K562 (cell line): ENCODE measurements around the gene C16orf90. TPM values are rescaled to one million over a fixed set of nuclear protein-coding genes. Genes with fewer than 3 reads are reported as not detected.

Experiments
- ATAC-seq: fragments of 200-7000 bp; cut with Tn5 transposase; 3 replicates; pipeline ENCODE4 v1.9.1; 2020; ENCODE audit warnings: moderate library complexity
- BruUV-seq: library from RNA; stranded (reverse); fragments of 400-500 nt; replicated peaks from 2 replicates; lab custom pipeline; 2021; lab: Mats Ljungman, UMichigan
- CTCF ChIA-PET: fragments of 300-600 bp; formaldehyde crosslinking; extraction: SDS; loops from one replicate; lab custom pipeline; 2021; ENCODE audit warnings: low intra/inter-chr PET ratio; lab: Yijun Ruan, JAX
- POLR2A ChIA-PET: fragments of 300-600, 350-650 bp; sonication (Branson Sonifier 250); formaldehyde crosslinking; extraction: SDS; loops from one replicate; lab custom pipeline; 2021; ENCODE audit warnings: antibody characterized with exemption, inconsistent platforms; lab: Yijun Ruan, JAX
- DNase-seq, 4 experiments: peaks; one replicate each; pipeline versions ENCODE4 v3.0.0 to v3.0.0-alpha.2; 2011 to 2018; ENCODE audit warnings: low spot score in 3 of 4, mixed read lengths in 3 of 4; ENCODE audit errors: extremely low read depth in 1 of 4
- FAIRE-seq: peaks from 2 replicates; lab custom pipeline; 2011; peaks lifted over from hg19 to GRCh38; lab: Jason Lieb, UNC
- H2AFZ ChIP-seq: 2 replicates; pipeline ENCODE4 v1.6.0; 2011; ENCODE audit warnings: low read depth, low read length, control low read depth, inconsistent platforms
- H3K27ac ChIP-seq: fragments of 200-600 bp; 3 replicates; pipeline ENCODE4 v1.8.0; 2011; ENCODE audit warnings: low read depth, mild to moderate bottlenecking, control low read depth, inconsistent platforms, low read length, moderate library complexity, mixed read lengths; ENCODE audit errors: extremely low read depth
- H3K27me3 ChIP-seq, 2 experiments: fragments of 300-600 bp in 1 of 2; 2 replicates in 1 of 2; 3 replicates in 1 of 2; pipeline versions ENCODE4 v1.6.0 to v1.8.0; 2011; ENCODE audit warnings: inconsistent platforms in 2 of 2, low read length in 2 of 2, mild to moderate bottlenecking in 1 of 2, mixed read lengths in 1 of 2, moderate library complexity in 1 of 2; ENCODE audit not compliant: control insufficient read depth in 2 of 2, insufficient read depth in 2 of 2
- H3K36me3 ChIP-seq: fragments of 300-600 bp; 3 replicates; pipeline ENCODE4 v1.8.0; 2011; ENCODE audit warnings: mild to moderate bottlenecking, low read length, inconsistent platforms; ENCODE audit not compliant: control insufficient read depth, insufficient read depth
- H3K4me1 ChIP-seq, 2 experiments: fragments of 200-600 bp in 1 of 2; replicated peaks in 1 of 2; 2 replicates in 1 of 2; 3 replicates in 1 of 2; pipeline versions ENCODE4 v1.5.1 to v1.8.0; 2011; ENCODE audit warnings: inconsistent platforms in 2 of 2, low read length in 2 of 2, mild to moderate bottlenecking in 1 of 2, mixed read lengths in 1 of 2, moderate library complexity in 1 of 2; ENCODE audit not compliant: control insufficient read depth in 2 of 2, insufficient read depth in 2 of 2
- H3K4me2 ChIP-seq: 2 replicates; pipeline ENCODE4 v1.6.1; 2011; ENCODE audit warnings: low read length, control low read depth, inconsistent platforms, mixed read lengths; ENCODE audit not compliant: insufficient read depth
- H3K4me3 ChIP-seq: fragments of 200-600 bp; sonication (generic), shearing (Covaris generic); 2 replicates; pipeline ENCODE4 v1.5.1; 2016; ENCODE audit warnings: control low read depth, inconsistent platforms
- H3K79me2 ChIP-seq: fragments of 200-600 bp; 3 replicates; pipeline ENCODE4 v1.8.0; 2011; ENCODE audit warnings: low read length, inconsistent platforms; ENCODE audit not compliant: control insufficient read depth, insufficient read depth
- H3K9ac ChIP-seq, 2 experiments: 2 replicates each; pipeline versions ENCODE4 v1.6.0 to v1.6.1; 2011; ENCODE audit warnings: low read depth in 2 of 2, low read length in 2 of 2, control low read depth in 1 of 2, inconsistent platforms in 1 of 2, mild to moderate bottlenecking in 1 of 2, mixed read lengths in 1 of 2; ENCODE audit not compliant: insufficient read depth in 1 of 2
- H3K9me1 ChIP-seq: one replicate; pipeline ENCODE4 v1.6.0; 2011; ENCODE audit warnings: inconsistent platforms, mild to moderate bottlenecking, low read length, moderate library complexity; ENCODE audit not compliant: control insufficient read depth, insufficient read depth
- H3K9me3 ChIP-seq: replicated peaks from 2 replicates; pipeline ENCODE4 v1.5.1; 2011; ENCODE audit warnings: low read depth, low read length, inconsistent platforms; ENCODE audit not compliant: control insufficient read depth, insufficient read depth
- H4K20me1 ChIP-seq: replicated peaks from 2 replicates; pipeline ENCODE4 v1.6.1; 2011; ENCODE audit warnings: low read length, inconsistent platforms, mixed read lengths; ENCODE audit not compliant: control insufficient read depth, insufficient read depth
- JUN ChIP-seq, 2 experiments: sonication (generic) in 1 of 2; formaldehyde crosslinking in 1 of 2; IDR thresholded peaks; 2 replicates each; pipeline versions ENCODE4 v1.6.1 to v1.8.0; 2012 to 2022; ENCODE audit warnings: borderline replicate concordance in 2 of 2, mild to moderate bottlenecking in 2 of 2, improper control_type of control experiment in 1 of 2, low read depth in 1 of 2, low read length in 1 of 2, missing genetic modification reagents in 1 of 2
- ZFX ChIP-seq: sonication (generic); formaldehyde crosslinking; IDR thresholded peaks from 2 replicates; pipeline ENCODE4 v1.8.0; 2022; ENCODE audit warnings: mild to moderate bottlenecking, missing genetic modification reagents, moderate library complexity
- WGBS: fragments of 100-300 bp; shearing (Covaris generic); methylation state at CpG from one replicate; pipeline ENCODE4 v1.1.6; 2016; ENCODE audit warnings: low coverage, mixed read lengths; ENCODE audit not compliant: insufficient coverage; ENCODE audit errors: missing lambda C conversion rate; 5-methylcytosine and 5-hydroxymethylcytosine counted together
- in situ Hi-C: fragments of 300-500 bp; cut with MboI; formaldehyde crosslinking; loops from 4 replicates; pipeline ENCODE4 v1.15.0; 2018; ENCODE audit warnings: inconsistent platforms, mixed read lengths
- intact Hi-C: fragments of 100-400 bp; cut with micrococcal nuclease; formaldehyde crosslinking; loops from 2 replicates; pipeline ENCODE4 v1.14.2; 2022
- microRNA-seq: library from miRNA; unstranded; fragments of <30 nt; microRNA quantifications from one replicate; pipeline ENCODE4, GENCODE V29; 2018; ENCODE audit warnings: borderline microRNAs expressed
- polyA plus RNA-seq, 8 experiments: library from polyadenylated mRNA; depleted of rRNA in 4 of 8; stranded (reverse) in 5 of 8; unstranded in 3 of 8; fragments of >200 nt; fragmentation: Nextera tagmentation in 2 of 8; fragmentation: Illumina TruSeq in 1 of 8; extraction: Ambion mirVana in 2 of 8; extraction: Trizol in 1 of 8; gene quantifications; 2 replicates each; pipeline versions ENCODE4 v1.2.1 to v1.2.3, GENCODE V29; 2011 to 2014; ENCODE audit warnings: inconsistent platforms in 1 of 8, missing spikeins in 1 of 8
- small RNA-seq: library from RNA; depleted of rRNA; stranded (forward); fragments of <200 nt; gene quantifications from one replicate; pipeline ENCODE3, GENCODE V24; 2014
- total RNA-seq, 7 experiments: library from RNA; depleted of rRNA in 6 of 7; stranded (reverse); fragments of >200 nt in 6 of 7; fragmentation: Illumina TruSeq in 2 of 7; extraction: Trizol in 2 of 7; gene quantifications; 2 replicates each; pipeline versions ENCODE4 v1.2.1 to v1.2.3, GENCODE V29; 2011 to 2021; ENCODE audit warnings: low replicate concordance in 1 of 7
- TF ChIP-seq, protein P1 (sequence below): fragments of 450-650 bp; formaldehyde crosslinking; IDR thresholded peaks from 2 replicates; pipeline ENCODE4 v1.4.0; 2022; ENCODE audit warnings: mild to moderate bottlenecking, moderate library complexity
- TF ChIP-seq, protein P2 (sequence below): sonication (generic); formaldehyde crosslinking; IDR thresholded peaks from 2 replicates; pipeline ENCODE4 v1.9.0; 2022; ENCODE audit warnings: mild to moderate bottlenecking, missing genetic modification reagents

Gene C16orf90
- total and polyA plus RNA-seq, 9 of the 15 experiments (the other 6 are each of a cell fraction or from before 2014, with no cell fraction given), result not detected

DNA sequence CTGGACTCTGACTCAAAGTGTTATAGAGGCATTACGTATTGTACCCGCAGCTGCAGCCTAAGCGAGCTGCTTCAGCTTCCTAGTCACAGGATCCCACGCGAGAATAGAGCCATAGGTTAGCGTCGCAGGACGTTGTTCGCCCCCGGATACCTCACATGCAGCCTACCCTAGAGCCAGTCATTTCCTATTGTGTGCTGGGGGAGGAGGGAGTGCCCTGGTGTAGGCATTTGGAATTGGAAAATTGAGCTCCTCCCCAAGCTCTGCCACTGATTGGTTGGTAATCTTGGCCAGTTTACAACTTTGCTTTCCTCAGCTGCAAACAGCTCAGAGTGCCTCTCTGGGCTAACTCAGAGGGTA, 51.3 kb downstream of the C16orf90 start:
- ATAC-seq, result peak; percentile 63
- H3K79me2 ChIP-seq, result no peaks in the 10 kb centered on the region
- WGBS, result 24% methylated on average over 10 of the region's 10 CpGs
- BruUV-seq, result TSS peak; percentile 85
- CTCF ChIA-PET, result no interaction called here
- no peaks in the 10 kb centered on the region for H3K36me3 ChIP-seq
- H3K4me3 ChIP-seq, result peak overlapping the region; percentile 41
- TF ChIP-seq, protein P1, sequence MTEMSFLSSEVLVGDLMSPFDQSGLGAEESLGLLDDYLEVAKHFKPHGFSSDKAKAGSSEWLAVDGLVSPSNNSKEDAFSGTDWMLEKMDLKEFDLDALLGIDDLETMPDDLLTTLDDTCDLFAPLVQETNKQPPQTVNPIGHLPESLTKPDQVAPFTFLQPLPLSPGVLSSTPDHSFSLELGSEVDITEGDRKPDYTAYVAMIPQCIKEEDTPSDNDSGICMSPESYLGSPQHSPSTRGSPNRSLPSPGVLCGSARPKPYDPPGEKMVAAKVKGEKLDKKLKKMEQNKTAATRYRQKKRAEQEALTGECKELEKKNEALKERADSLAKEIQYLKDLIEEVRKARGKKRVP (CRISPR knock-in tag), result no peak
- TF ChIP-seq, protein P2, sequence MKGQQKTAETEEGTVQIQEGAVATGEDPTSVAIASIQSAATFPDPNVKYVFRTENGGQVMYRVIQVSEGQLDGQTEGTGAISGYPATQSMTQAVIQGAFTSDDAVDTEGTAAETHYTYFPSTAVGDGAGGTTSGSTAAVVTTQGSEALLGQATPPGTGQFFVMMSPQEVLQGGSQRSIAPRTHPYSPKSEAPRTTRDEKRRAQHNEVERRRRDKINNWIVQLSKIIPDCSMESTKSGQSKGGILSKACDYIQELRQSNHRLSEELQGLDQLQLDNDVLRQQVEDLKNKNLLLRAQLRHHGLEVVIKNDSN, result 0 out of 2 replicates have a peak, but pooled peaks have one; percentile 3
- peak; percentile 8; the same call in 1 of the 2 replicates for TF ChIP-seq ZFX (CRISPR knock-in tag)
- TF ChIP-seq JUN (IDR thresholded peaks at IDR 0.05; ENCODE audit: borderline replicate concordance, low read depth, low read length), result no peak
- TF ChIP-seq JUN (CRISPR knock-in tag; IDR thresholded peaks at IDR 0.05; ENCODE audit: borderline replicate concordance), result 0 out of 2 replicates have a peak, but pooled peaks have one; percentile 50
- no peaks in the 10 kb centered on the region; the same call in none of the 2 replicates for H3K9me3 ChIP-seq
- H3K27ac ChIP-seq, result peak overlapping the region; percentile 41; the same call in 2 of the 3 replicates
- no peak for FAIRE-seq
- H3K9ac ChIP-seq, result peak overlapping the region in 1 of 2 experiments; percentile 45; a peak in 1 of 4 replicates
- peak overlapping the region; percentile 74 for H3K4me2 ChIP-seq
- intact Hi-C loops, result no loop called here
- H2AFZ ChIP-seq, result peak overlapping the region; percentile 63; the same call in 1 of the 2 replicates
- POLR2A ChIA-PET, result interaction anchor here (1.0 kb wide), 1 partner anchor 9 kb away, joined by 4 read pairs; no protein-coding TSS in a partner anchor
- H3K27me3 ChIP-seq, result peaks cover 0 to 2% of the 10 kb centered on the region in 2 experiments; a peak in 1 of 5 replicates
- H4K20me1 ChIP-seq, result no peaks in the 10 kb centered on the region
- H3K4me1 ChIP-seq, result no peaks in the 10 kb centered on the region; a peak in 2 of 5 replicates
- no peaks in the 10 kb centered on the region for H3K9me1 ChIP-seq
- in situ Hi-C loops, result no loop called here
- DNase-seq, result no peak

Small RNAs within 50 kb of the gene (microRNA-seq; reads per million reads assigned to microRNA genes)
- not detected for gene MIR6126

Small RNAs within 50 kb of the gene (small RNA-seq; reads per million reads assigned to genes)
- gene MIR6126, result not detected

Other genes starting within 250 kb of the C16orf90 start
Only the 7 nearest of the 14 such genes appear.
- 14.6 and 16.3 TPM in 2 replicates for gene ZSCAN32, start 94.5 kb downstream of the C16orf90 start, total RNA-seq (2014; rRNA removed)
- 21.1 and 21.3 TPM in 2 replicates for gene ZSCAN32, start 94.5 kb downstream of the C16orf90 start, total RNA-seq (2014; rRNA removed; fragmentation: Illumina TruSeq; extraction: Trizol)
- 16.6 and 17.9 TPM in 2 replicates for gene ZSCAN32, start 94.5 kb downstream of the C16orf90 start, total RNA-seq (2015; rRNA removed; fragmentation: Illumina TruSeq; extraction: Trizol)
- 16.5 TPM in 2 replicates for gene ZSCAN32, start 94.5 kb downstream of the C16orf90 start, total RNA-seq (2021)
- gene ZSCAN32, start 94.5 kb downstream of the C16orf90 start, polyA plus RNA-seq (2011; rRNA removed), result 28.5 and 29.4 TPM in 2 replicates
- 22.6 and 26.1 TPM in 2 replicates for gene ZSCAN32, start 94.5 kb downstream of the C16orf90 start, polyA plus RNA-seq (2014; fragmentation: Illumina TruSeq; extraction: Trizol)
- gene ZSCAN32, start 94.5 kb downstream of the C16orf90 start, polyA plus RNA-seq (2014; fragmentation: Nextera tagmentation; extraction: Ambion mirVana), result 10 to 100 TPM; 16.0 to 24.6 TPM
- 18.4 and 19.2 TPM in 2 replicates for gene ZSCAN32, start 94.5 kb downstream of the C16orf90 start, polyA plus RNA-seq (2014; rRNA removed)
- gene ZNF174, start 94.3 kb downstream of the C16orf90 start, total RNA-seq (2014; rRNA removed), result 13.7 and 16.3 TPM in 2 replicates
- 10.0 TPM in 2 replicates for gene ZNF174, start 94.3 kb downstream of the C16orf90 start, total RNA-seq (2014; rRNA removed; fragmentation: Illumina TruSeq; extraction: Trizol)
- gene ZNF174, start 94.3 kb downstream of the C16orf90 start, total RNA-seq (2015; rRNA removed; fragmentation: Illumina TruSeq; extraction: Trizol), result 11.5 and 12.5 TPM in 2 replicates
- 11.2 and 12.4 TPM in 2 replicates for gene ZNF174, start 94.3 kb downstream of the C16orf90 start, total RNA-seq (2021)
- gene ZNF174, start 94.3 kb downstream of the C16orf90 start, polyA plus RNA-seq (2011; rRNA removed), result 13.3 and 14.5 TPM in 2 replicates
- gene ZNF174, start 94.3 kb downstream of the C16orf90 start, polyA plus RNA-seq (2014; fragmentation: Illumina TruSeq; extraction: Trizol), result 14.9 and 19.1 TPM in 2 replicates
- gene ZNF174, start 94.3 kb downstream of the C16orf90 start, polyA plus RNA-seq (2014; fragmentation: Nextera tagmentation; extraction: Ambion mirVana), result 1 to 10 TPM; 5.1 to 8.3 TPM
- gene ZNF174, start 94.3 kb downstream of the C16orf90 start, polyA plus RNA-seq (2014; rRNA removed), result 12.4 and 13.1 TPM in 2 replicates
- 0.20 and 0.68 TPM in 2 replicates for gene ZNF597, start 52.0 kb downstream of the C16orf90 start, total RNA-seq (2014; rRNA removed)
- 0.58 and 0.70 TPM in 2 replicates for gene ZNF597, start 52.0 kb downstream of the C16orf90 start, total RNA-seq (2014; rRNA removed; fragmentation: Illumina TruSeq; extraction: Trizol)
- 0.57 and 0.62 TPM in 2 replicates for gene ZNF597, start 52.0 kb downstream of the C16orf90 start, total RNA-seq (2015; rRNA removed; fragmentation: Illumina TruSeq; extraction: Trizol)
- gene ZNF597, start 52.0 kb downstream of the C16orf90 start, total RNA-seq (2021), result 0.36 and 0.42 TPM in 2 replicates
- gene ZNF597, start 52.0 kb downstream of the C16orf90 start, polyA plus RNA-seq (2011; rRNA removed), result 0.17 and 0.57 TPM in 2 replicates
- gene ZNF597, start 52.0 kb downstream of the C16orf90 start, polyA plus RNA-seq (2014; fragmentation: Illumina TruSeq; extraction: Trizol), result 0.29 and 0.43 TPM in 2 replicates
- under 1 TPM; 0.14 to 0.31 TPM for gene ZNF597, start 52.0 kb downstream of the C16orf90 start, polyA plus RNA-seq (2014; fragmentation: Nextera tagmentation; extraction: Ambion mirVana)
- gene ZNF597, start 52.0 kb downstream of the C16orf90 start, polyA plus RNA-seq (2014; rRNA removed), result 0.32 and 0.34 TPM in 2 replicates
- gene NAA60, start 51.8 kb downstream of the C16orf90 start, total RNA-seq (2014; rRNA removed), result 9.5 and 13.7 TPM in 2 replicates
- gene NAA60, start 51.8 kb downstream of the C16orf90 start, total RNA-seq (2014; rRNA removed; fragmentation: Illumina TruSeq; extraction: Trizol), result 9.7 and 13.8 TPM in 2 replicates
- 10.3 and 11.9 TPM in 2 replicates for gene NAA60, start 51.8 kb downstream of the C16orf90 start, total RNA-seq (2015; rRNA removed; fragmentation: Illumina TruSeq; extraction: Trizol)
- gene NAA60, start 51.8 kb downstream of the C16orf90 start, total RNA-seq (2021), result 34.4 and 35.4 TPM in 2 replicates
- 16.0 and 17.2 TPM in 2 replicates for gene NAA60, start 51.8 kb downstream of the C16orf90 start, polyA plus RNA-seq (2011; rRNA removed)
- gene NAA60, start 51.8 kb downstream of the C16orf90 start, polyA plus RNA-seq (2014; fragmentation: Illumina TruSeq; extraction: Trizol), result 41.8 and 49.4 TPM in 2 replicates
- 1 to 10 TPM; 2.1 to 2.3 TPM for gene NAA60, start 51.8 kb downstream of the C16orf90 start, polyA plus RNA-seq (2014; fragmentation: Nextera tagmentation; extraction: Ambion mirVana)
- gene NAA60, start 51.8 kb downstream of the C16orf90 start, polyA plus RNA-seq (2014; rRNA removed), result 21.6 and 25.1 TPM in 2 replicates
- gene CLUAP1, start 5.5 kb upstream of the C16orf90 start, total RNA-seq (2014; rRNA removed), result 4.8 and 6.8 TPM in 2 replicates
- gene CLUAP1, start 5.5 kb upstream of the C16orf90 start, total RNA-seq (2014; rRNA removed; fragmentation: Illumina TruSeq; extraction: Trizol), result 10.8 and 11.0 TPM in 2 replicates
- 6.9 TPM in 2 replicates for gene CLUAP1, start 5.5 kb upstream of the C16orf90 start, total RNA-seq (2015; rRNA removed; fragmentation: Illumina TruSeq; extraction: Trizol)
- 6.2 and 6.7 TPM in 2 replicates for gene CLUAP1, start 5.5 kb upstream of the C16orf90 start, total RNA-seq (2021)
- 2.2 and 7.8 TPM in 2 replicates for gene CLUAP1, start 5.5 kb upstream of the C16orf90 start, polyA plus RNA-seq (2011; rRNA removed)
- 5.9 and 8.3 TPM in 2 replicates for gene CLUAP1, start 5.5 kb upstream of the C16orf90 start, polyA plus RNA-seq (2014; fragmentation: Illumina TruSeq; extraction: Trizol)
- 10 to 100 TPM; 11.1 to 17.6 TPM for gene CLUAP1, start 5.5 kb upstream of the C16orf90 start, polyA plus RNA-seq (2014; fragmentation: Nextera tagmentation; extraction: Ambion mirVana)
- gene CLUAP1, start 5.5 kb upstream of the C16orf90 start, polyA plus RNA-seq (2014; rRNA removed), result 4.9 and 6.6 TPM in 2 replicates
- not detected in 2 replicates for gene NLRC3, start 81.9 kb upstream of the C16orf90 start, total RNA-seq (2014; rRNA removed)
- not detected in 2 replicates for gene NLRC3, start 81.9 kb upstream of the C16orf90 start, total RNA-seq (2014; rRNA removed; fragmentation: Illumina TruSeq; extraction: Trizol)
- not detected in 2 replicates for gene NLRC3, start 81.9 kb upstream of the C16orf90 start, total RNA-seq (2015; rRNA removed; fragmentation: Illumina TruSeq; extraction: Trizol)
- gene NLRC3, start 81.9 kb upstream of the C16orf90 start, total RNA-seq (2021), result 0.13 and 0.22 TPM in 2 replicates
- 0.03 TPM in 1 of 2 replicates, not detected in the other for gene NLRC3, start 81.9 kb upstream of the C16orf90 start, polyA plus RNA-seq (2011; rRNA removed)
- gene NLRC3, start 81.9 kb upstream of the C16orf90 start, polyA plus RNA-seq (2014; fragmentation: Illumina TruSeq; extraction: Trizol), result not detected in 2 replicates
- under 1 TPM; 0.03 to 0.04 TPM for gene NLRC3, start 81.9 kb upstream of the C16orf90 start, polyA plus RNA-seq (2014; fragmentation: Nextera tagmentation; extraction: Ambion mirVana)
- gene NLRC3, start 81.9 kb upstream of the C16orf90 start, polyA plus RNA-seq (2014; rRNA removed), result 0.03 TPM in 1 of 2 replicates, not detected in the other
- gene SLX4, start 116.1 kb upstream of the C16orf90 start, total RNA-seq (2014; rRNA removed), result 3.8 and 4.1 TPM in 2 replicates
- gene SLX4, start 116.1 kb upstream of the C16orf90 start, total RNA-seq (2014; rRNA removed; fragmentation: Illumina TruSeq; extraction: Trizol), result 3.2 and 3.5 TPM in 2 replicates
- 3.7 and 4.2 TPM in 2 replicates for gene SLX4, start 116.1 kb upstream of the C16orf90 start, total RNA-seq (2015; rRNA removed; fragmentation: Illumina TruSeq; extraction: Trizol)
- 6.7 and 7.9 TPM in 2 replicates for gene SLX4, start 116.1 kb upstream of the C16orf90 start, total RNA-seq (2021)
- gene SLX4, start 116.1 kb upstream of the C16orf90 start, polyA plus RNA-seq (2011; rRNA removed), result 2.7 and 3.0 TPM in 2 replicates
- 4.8 and 6.1 TPM in 2 replicates for gene SLX4, start 116.1 kb upstream of the C16orf90 start, polyA plus RNA-seq (2014; fragmentation: Illumina TruSeq; extraction: Trizol)
- gene SLX4, start 116.1 kb upstream of the C16orf90 start, polyA plus RNA-seq (2014; fragmentation: Nextera tagmentation; extraction: Ambion mirVana), result under 1 TPM; 0.29 to 0.45 TPM
- 4.0 and 4.3 TPM in 2 replicates for gene SLX4, start 116.1 kb upstream of the C16orf90 start, polyA plus RNA-seq (2014; rRNA removed)